Midbrain (tissue), 1 donor: ENCODE measurements around the gene NTN3.
A peak's percentile ranks its signal among the peaks of the same experiment; 100 is the strongest.

ENCODE experiments used
- DNase-seq: peaks from one replicate; lab custom pipeline; 2025; lab: John Stamatoyannopoulos, UW

The NTN3 gene

GRCh38 chr16:2497116-2497630, 26.1 kb downstream of the NTN3 start:
- DNase-seq: no peak

GRCh38 chr16:2497695-2498484, 26.8 kb downstream of the NTN3 start:
- DNase-seq: no peak

GRCh38 chr16:2498531-2499253, 27.6 kb downstream of the NTN3 start:
- no peak for DNase-seq

- DNase-seq: no peak
These were observed 28.4 kb downstream of the NTN3 start for GRCh38 chr16:2499454-2499853.

GRCh38 chr16:2499890-2500429, 28.9 kb downstream of the NTN3 start:
- no peak for DNase-seq

- no peak for DNase-seq
These were observed 29.4 kb downstream of the NTN3 start for GRCh38 chr16:2500430-2500917.

- DNase-seq: peak; percentile 90
These were observed 30.0 kb downstream of the NTN3 start for GRCh38 chr16:2500918-2501750.

- DNase-seq: no peak
These were observed 31.1 kb downstream of the NTN3 start for GRCh38 chr16:2501946-2502895.

GRCh38 chr16:2505695-2506094, 34.6 kb downstream of the NTN3 start:
- no peak for DNase-seq

- DNase-seq: no peak
These were observed 36.1 kb downstream of the NTN3 start for GRCh38 chr16:2507052-2507659.

- DNase-seq: no peak
These were observed 36.6 kb downstream of the NTN3 start for GRCh38 chr16:2507665-2508064.

- no peak for DNase-seq
These were observed 37.8 kb downstream of the NTN3 start for GRCh38 chr16:2508722-2509400.

GRCh38 chr16:2511128-2511800, 40.2 kb downstream of the NTN3 start:
- DNase-seq: no peak

- DNase-seq: no peak
These were observed 41.1 kb downstream of the NTN3 start for GRCh38 chr16:2511996-2512734.

GRCh38 chr16:2512735-2513404, 41.8 kb downstream of the NTN3 start:
- DNase-seq: no peak

- peak; percentile 91 for DNase-seq
These were observed 42.6 kb downstream of the NTN3 start, which contains the start of gene ATP6V0C for GRCh38 chr16:2513405-2514332. ATP6V0C (plus strand) TSS chr16:2513952; CDS start chr16:2514104, 152 bp downstream.
